ENCODE data around the gene OTUD5.
A peak's percentile ranks its signal among the peaks of the same experiment; 100 is the strongest.
"Not testable (repeated sequence)": the region's sequence is repeated elsewhere in the genome, so short reads cannot be mapped to it uniquely, and the experiment has no call there.

Gene OTUD5

GRCh38 chrX:48892896-48893295 lies 64.5 kb downstream of the OTUD5 start:
- DNase-seq, result no peak
- no peak for TF ChIP-seq CTCF (IDR thresholded peaks at IDR 0.05)
- peaks cover 43% of the 10 kb centered on the region for H3K4me1 Mint-ChIP-seq
- H3K4me3 Mint-ChIP-seq, result peak overlapping the region; percentile 75
- H3K27me3 Mint-ChIP-seq (ENCODE audit: low read depth, poor library complexity), result peaks cover 13% of the 10 kb centered on the region
- no peak overlapping the region for H3K27ac Mint-ChIP-seq
- H3K36me3 Mint-ChIP-seq (ENCODE audit: low read depth), result peaks cover 14% of the 10 kb centered on the region
- peaks cover 42% of the 10 kb centered on the region for H3K9me3 Mint-ChIP-seq

- H3K36me3 Mint-ChIP-seq (ENCODE audit: low read depth), result peaks cover 14% of the 10 kb centered on the region
- DNase-seq, result peak; percentile 81
- H3K27me3 Mint-ChIP-seq (ENCODE audit: low read depth, poor library complexity), result peaks cover 14% of the 10 kb centered on the region
- no peak overlapping the region for H3K27ac Mint-ChIP-seq
- peak; percentile 39 for TF ChIP-seq CTCF (IDR thresholded peaks at IDR 0.05)
- H3K4me3 Mint-ChIP-seq, result peak overlapping the region; percentile 75
- peaks cover 38% of the 10 kb centered on the region for H3K4me1 Mint-ChIP-seq
- H3K9me3 Mint-ChIP-seq, result peaks cover 48% of the 10 kb centered on the region
These were observed 65.8 kb downstream of the OTUD5 start for GRCh38 chrX:48891402-48892288.

- H3K36me3 Mint-ChIP-seq (ENCODE audit: low read depth), result peaks cover 14% of the 10 kb centered on the region
- peak overlapping the region; percentile 83 for H3K4me3 Mint-ChIP-seq
- H3K27me3 Mint-ChIP-seq (ENCODE audit: low read depth, poor library complexity), result peaks cover 14% of the 10 kb centered on the region
- H3K27ac Mint-ChIP-seq, result no peak overlapping the region
- peak; percentile 23 for DNase-seq
- H3K4me1 Mint-ChIP-seq, result peaks cover 33% of the 10 kb centered on the region
- no peak for TF ChIP-seq CTCF (IDR thresholded peaks at IDR 0.05)
- H3K9me3 Mint-ChIP-seq, result peaks cover 50% of the 10 kb centered on the region
These were observed 66.4 kb downstream of the OTUD5 start for GRCh38 chrX:48890934-48891401.

- DNase-seq, result no peak
- peaks cover 12% of the 10 kb centered on the region for H3K36me3 Mint-ChIP-seq (ENCODE audit: low read depth)
- TF ChIP-seq CTCF (IDR thresholded peaks at IDR 0.05), result no peak
- H3K4me3 Mint-ChIP-seq, result peak overlapping the region; percentile 83
- H3K27ac Mint-ChIP-seq, result no peak overlapping the region
- H3K9me3 Mint-ChIP-seq, result peaks cover 48% of the 10 kb centered on the region
- H3K27me3 Mint-ChIP-seq (ENCODE audit: low read depth, poor library complexity), result peaks cover 14% of the 10 kb centered on the region
- H3K4me1 Mint-ChIP-seq, result peaks cover 29% of the 10 kb centered on the region
These were observed 67.0 kb downstream of the OTUD5 start for GRCh38 chrX:48890296-48890925.

- peaks cover 22% of the 10 kb centered on the region for H3K27me3 Mint-ChIP-seq (ENCODE audit: low read depth, poor library complexity)
- H3K4me1 Mint-ChIP-seq, result peaks cover 17% of the 10 kb centered on the region
- DNase-seq; H3K4me3 Mint-ChIP-seq; H3K36me3 Mint-ChIP-seq (ENCODE audit: low read depth); H3K27ac Mint-ChIP-seq: not testable (repeated sequence)
- peaks cover 52% of the 10 kb centered on the region for H3K9me3 Mint-ChIP-seq
These were observed 70.8 kb downstream of the OTUD5 start for GRCh38 chrX:48886586-48886985.

GRCh38 chrX:48883729-48884128 lies 73.7 kb downstream of the OTUD5 start:
- Mint-ChIP-seq H3K27me3 (ENCODE audit: low read depth, poor library complexity) (peaks cover 19% of the 10 kb centered on the region), H3K4me1 (no peaks in the 10 kb centered on the region), H3K9me3 (peaks cover 38% of the 10 kb centered on the region), H3K4me3 (no peak overlapping the region), H3K36me3 (ENCODE audit: low read depth) (no peaks in the 10 kb centered on the region), H3K27ac (no peak overlapping the region)
- no peak for TF ChIP-seq CTCF (IDR thresholded peaks at IDR 0.05)
- DNase-seq, result no peak

GRCh38 chrX:48876944-48877343 lies 80.5 kb downstream of the OTUD5 start:
- H3K27ac Mint-ChIP-seq; H3K4me1 Mint-ChIP-seq; DNase-seq; H3K36me3 Mint-ChIP-seq (ENCODE audit: low read depth); H3K4me3 Mint-ChIP-seq: not testable (repeated sequence)
- Mint-ChIP-seq H3K27me3 (ENCODE audit: low read depth, poor library complexity) (peaks cover 15% of the 10 kb centered on the region), H3K9me3 (peaks cover 39% of the 10 kb centered on the region)
